ENCODE measurements around the gene LFNG.

Gene LFNG

GRCh38 chr7:2519119-2519930 lies at the start of gene LFNG:
Gene LFNG (plus strand): TSS chr7:2519774. CDS start chr7:2519862, 88 bp downstream.
- DNase-seq (ENCODE audit: low read depth) = peak; percentile 81

- DNase-seq (ENCODE audit: low read depth) = no peak
These were observed 49.2 kb upstream of the LFNG start for GRCh38 chr7:2470204-2471021.

- no peak for DNase-seq (ENCODE audit: low read depth)
These were observed 48.6 kb upstream of the LFNG start for GRCh38 chr7:2471022-2471329.

- DNase-seq (ENCODE audit: low read depth) = no peak
These were observed 48.2 kb upstream of the LFNG start for GRCh38 chr7:2471396-2471795.

- no peak for DNase-seq (ENCODE audit: low read depth)
These were observed 46.8 kb upstream of the LFNG start for GRCh38 chr7:2472739-2473138.

GRCh38 chr7:2473496-2474180 lies 45.9 kb upstream of the LFNG start:
- DNase-seq (ENCODE audit: low read depth) = no peak

- no peak for DNase-seq (ENCODE audit: low read depth)
These were observed 45.4 kb upstream of the LFNG start for GRCh38 chr7:2474224-2474623.

GRCh38 chr7:2474813-2475677 lies 44.5 kb upstream of the LFNG start:
- DNase-seq (ENCODE audit: low read depth) = no peak

- DNase-seq (ENCODE audit: low read depth) = no peak
These were observed 43.9 kb upstream of the LFNG start for GRCh38 chr7:2475678-2476015.

- DNase-seq (ENCODE audit: low read depth) = no peak
These were observed 43.3 kb upstream of the LFNG start, which contains the start of gene GRIFIN for GRCh38 chr7:2476298-2476697. Gene GRIFIN (minus strand): TSS chr7:2476398. CDS start chr7:2476383, 15 bp downstream.

- no peak for DNase-seq (ENCODE audit: low read depth)
These were observed 42.7 kb upstream of the LFNG start for GRCh38 chr7:2476776-2477446.

- DNase-seq (ENCODE audit: low read depth) = peak; percentile 50
These were observed 41.9 kb upstream of the LFNG start for GRCh38 chr7:2477447-2478398.

GRCh38 chr7:2478399-2478785 lies 41.2 kb upstream of the LFNG start:
- no peak for DNase-seq (ENCODE audit: low read depth)

- no peak for DNase-seq (ENCODE audit: low read depth)
These were observed 40.8 kb upstream of the LFNG start for GRCh38 chr7:2478800-2479199.

- no peak for DNase-seq (ENCODE audit: low read depth)
These were observed 40.1 kb upstream of the LFNG start for GRCh38 chr7:2479276-2480069.

GRCh38 chr7:2480070-2480408 lies 39.5 kb upstream of the LFNG start:
- DNase-seq (ENCODE audit: low read depth) = no peak

GRCh38 chr7:2481195-2481594 lies 38.4 kb upstream of the LFNG start:
- no peak for DNase-seq (ENCODE audit: low read depth)

GRCh38 chr7:2482725-2483451 lies 36.7 kb upstream of the LFNG start:
- no peak for DNase-seq (ENCODE audit: low read depth)

- DNase-seq (ENCODE audit: low read depth) = no peak
These were observed 36.1 kb upstream of the LFNG start for GRCh38 chr7:2483494-2483893.
